Activated CD4-positive, alpha-beta memory T cell treated with anti-CD3 and anti-CD28 coated beads, Interleukin-2, amount 10 ng/mL, durations not matched to agents 7 days and 5 days (primary cell): ENCODE measurements around the gene MOAP1. TPM values are rescaled to one million over a fixed set of nuclear protein-coding genes. Genes with fewer than 3 reads are reported as not detected.
A peak's percentile ranks its signal among the peaks of the same experiment; 100 is the strongest.

Experiments used
- CTCF ChIA-PET: fragments of 350-600 bp; sonication (Branson Sonifier 250); formaldehyde crosslinking; loops from one replicate; lab custom pipeline; 2021; ENCODE audit warnings: antibody characterized with exemption, inconsistent platforms; lab: Charles Lee
- POLR2A ChIA-PET: fragments of 350-600 bp; sonication (Branson Sonifier 250); formaldehyde crosslinking; loops from one replicate; lab custom pipeline; 2021; ENCODE audit warnings: antibody characterized with exemption; lab: Charles Lee
- DNase-seq: peaks from one replicate; pipeline ENCODE4 v3.0.0-alpha.2; 2020
- H3K27ac Mint-ChIP-seq: one replicate; pipeline ENCODE4 v1.8.0; 2021; ENCODE audit warnings: mild to moderate bottlenecking, mixed read lengths
- H3K27me3 Mint-ChIP-seq: one replicate; pipeline ENCODE4 v1.8.0; 2021; ENCODE audit warnings: mixed read lengths
- H3K36me3 Mint-ChIP-seq: one replicate; pipeline ENCODE4 v1.8.0; 2021; ENCODE audit warnings: low read depth, mixed read lengths
- H3K4me1 Mint-ChIP-seq: one replicate; pipeline ENCODE4 v1.8.0; 2021; ENCODE audit warnings: mixed read lengths
- H3K4me3 Mint-ChIP-seq: one replicate; pipeline ENCODE4 v1.8.0; 2021; ENCODE audit warnings: mild to moderate bottlenecking, mixed read lengths
- H3K9me3 Mint-ChIP-seq: one replicate; pipeline ENCODE4 v1.8.0; 2021; ENCODE audit warnings: mixed read lengths
- total RNA-seq, 2 experiments: library from RNA; stranded (reverse); gene quantifications; one replicate each; pipeline ENCODE4 v1.2.3, GENCODE V29; 2021

Gene MOAP1
- total RNA-seq, 2 experiments from 2014 or later = 23.1 to 24.6 TPM

DNA sequence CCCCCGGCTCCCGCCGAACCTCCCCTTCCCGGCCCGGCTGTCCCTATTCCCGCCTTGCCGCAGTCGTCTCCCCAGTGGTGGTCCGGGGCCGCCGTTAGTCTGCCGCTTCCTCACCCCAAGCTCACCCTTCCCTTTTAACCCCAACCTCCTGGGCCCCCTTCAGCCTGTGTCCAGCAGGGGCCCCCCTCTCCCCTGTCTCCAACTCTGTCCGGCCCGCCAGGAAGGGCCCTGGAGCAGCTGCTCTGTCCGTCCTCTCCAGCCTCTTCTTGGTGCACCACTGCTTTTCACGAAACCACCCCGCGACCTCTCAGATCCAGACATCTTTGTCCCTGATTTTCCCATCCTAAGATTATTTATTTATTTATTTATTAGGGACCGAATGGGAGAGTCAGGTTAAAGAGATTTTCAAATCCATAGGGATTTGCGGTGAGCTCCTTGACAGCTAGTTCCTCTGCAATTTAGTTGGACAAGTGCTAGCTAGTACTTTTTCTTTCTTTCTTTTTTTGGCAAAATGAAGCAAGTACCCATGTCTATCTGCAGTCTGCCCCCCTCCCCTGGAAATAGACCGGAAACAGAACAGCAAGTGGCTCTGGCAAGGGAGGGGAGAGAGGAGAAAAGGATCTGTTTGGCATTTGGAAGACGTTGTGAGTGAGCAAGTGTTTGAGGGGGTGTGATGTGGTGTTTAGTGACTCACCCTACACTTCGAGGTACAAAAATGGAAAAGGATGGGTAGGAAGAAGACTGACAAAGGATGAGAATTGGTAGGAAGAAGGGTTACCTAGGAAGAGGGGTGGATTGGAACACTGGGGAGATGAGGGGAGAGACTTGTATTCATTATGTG lies 23.0 kb upstream of the MOAP1 start:
- H3K9me3 Mint-ChIP-seq = no peaks in the 10 kb centered on the region
- POLR2A ChIA-PET = interaction anchor here (0.5 to 5.0 kb wide), 9 partner anchors 9 to 763 kb away, joined by 3 to 136 read pairs (median 6); partner anchors contain the start of genes LYSET and MOAP1
- H3K4me1 Mint-ChIP-seq = peaks cover 48% of the 10 kb centered on the region
- H3K36me3 Mint-ChIP-seq = peaks cover 34% of the 10 kb centered on the region
- H3K27ac Mint-ChIP-seq = peak overlapping the region; percentile 90
- no peaks in the 10 kb centered on the region for H3K27me3 Mint-ChIP-seq
- peak overlapping the region; percentile 78 for H3K4me3 Mint-ChIP-seq
- peak; percentile 32 for DNase-seq
- CTCF ChIA-PET = interaction anchor here (1.2 to 4.6 kb wide), 6 partner anchors 12 to 95 kb away, joined by 3 to 47 read pairs (median 9); partner anchors contain the start of genes LYSET and MOAP1

- ChIA-PET POLR2A (interaction anchor here (0.9 to 5.0 kb wide), 10 partner anchors 10 to 764 kb away, joined by 3 to 136 read pairs (median 6); partner anchors contain the start of genes LYSET and MOAP1), CTCF (interaction anchor here (1.2 to 4.6 kb wide), 7 partner anchors 12 to 94 kb away, joined by 3 to 47 read pairs (median 8); partner anchors contain the start of genes LYSET and MOAP1)
- H3K27ac Mint-ChIP-seq = peak within 1 kb of the TSS; percentile 90
- H3K36me3 Mint-ChIP-seq = peaks cover 29% of the 10 kb centered on the region
- peak within 1 kb of the TSS; percentile 78 for H3K4me3 Mint-ChIP-seq
- peaks cover 49% of the 10 kb centered on the region for H3K4me1 Mint-ChIP-seq
- no peaks in the 10 kb centered on the region for H3K27me3 Mint-ChIP-seq
- H3K9me3 Mint-ChIP-seq = no peaks in the 10 kb centered on the region
- peak; percentile 92 for DNase-seq
Measured at GRCh38 chr14:93206793-93207467, 22.2 kb upstream of the MOAP1 start, which contains the start of the genes GON7 and UBR7. Gene GON7, minus strand, starts transcription at chr14:93207065. Its CDS starts 28 bp downstream, at chr14:93207037. Gene UBR7, plus strand, starts transcription at chr14:93207256. Its CDS starts 36 bp downstream, at chr14:93207292.

DNA sequence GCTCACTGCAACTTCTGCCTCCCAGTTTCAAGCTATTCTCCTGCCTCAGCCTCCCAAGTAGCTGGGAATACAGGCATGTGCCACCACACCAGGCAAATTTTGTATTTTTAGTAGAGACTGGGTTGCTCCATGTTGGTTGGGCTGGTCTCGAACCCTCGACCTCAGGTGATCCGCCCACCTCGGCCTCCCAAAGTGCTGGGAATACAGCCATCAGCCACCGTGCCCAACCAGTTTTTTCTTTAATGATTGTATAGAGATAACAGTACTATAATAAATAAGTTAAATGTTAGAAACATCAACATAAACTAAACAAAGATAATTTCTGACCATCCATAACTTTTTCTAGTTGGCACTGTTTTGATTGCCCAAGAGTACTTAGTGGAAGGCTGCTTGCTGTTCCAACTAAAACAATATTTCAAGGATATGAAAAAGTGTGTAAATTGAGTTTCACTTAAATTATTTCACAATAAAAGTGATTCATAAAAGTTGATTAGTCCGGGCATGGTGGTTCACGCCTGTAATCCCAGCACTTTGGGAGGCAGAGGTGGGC lies 16.5 kb upstream of the MOAP1 start:
- Mint-ChIP-seq H3K4me1 (peaks cover 23% of the 10 kb centered on the region), H3K9me3 (no peaks in the 10 kb centered on the region), H3K27ac (no peak overlapping the region), H3K27me3 (no peaks in the 10 kb centered on the region), H3K4me3 (no peak overlapping the region), H3K36me3 (peaks cover 24% of the 10 kb centered on the region)
- CTCF ChIA-PET = interaction anchor here (1.9 kb wide), 1 partner anchor 88 kb away, joined by 5 read pairs; no protein-coding TSS in a partner anchor
- POLR2A ChIA-PET = no interaction called here
- no peak for DNase-seq

- H3K9me3 Mint-ChIP-seq = no peaks in the 10 kb centered on the region
- peaks cover 20% of the 10 kb centered on the region for H3K4me1 Mint-ChIP-seq
- ChIA-PET CTCF (no interaction called here), POLR2A (no interaction called here)
- no peak overlapping the region for H3K4me3 Mint-ChIP-seq
- no peak overlapping the region for H3K27ac Mint-ChIP-seq
- peaks cover 24% of the 10 kb centered on the region for H3K36me3 Mint-ChIP-seq
- no peak for DNase-seq
- no peaks in the 10 kb centered on the region for H3K27me3 Mint-ChIP-seq
Measured at GRCh38 chr14:93200553-93200952, 15.9 kb upstream of the MOAP1 start.

GRCh38 chr14:93199031-93199430 lies 14.3 kb upstream of the MOAP1 start:
- ChIA-PET POLR2A (no interaction called here), CTCF (interaction anchor here (0.7 to 1.1 kb wide), 3 partner anchors 15 to 573 kb away, joined by 4 to 5 read pairs (median 4); partner anchors contain the start of gene MOAP1)
- Mint-ChIP-seq H3K4me3 (no peak overlapping the region), H3K4me1 (peaks cover 5% of the 10 kb centered on the region), H3K9me3 (no peaks in the 10 kb centered on the region), H3K27me3 (no peaks in the 10 kb centered on the region), H3K36me3 (peaks cover 13% of the 10 kb centered on the region), H3K27ac (no peak overlapping the region)
- no peak for DNase-seq

GRCh38 chr14:93195316-93195999 lies 10.8 kb upstream of the MOAP1 start:
- Mint-ChIP-seq H3K27me3 (no peaks in the 10 kb centered on the region), H3K4me3 (no peak overlapping the region), H3K4me1 (no peaks in the 10 kb centered on the region), H3K36me3 (peaks cover 11% of the 10 kb centered on the region), H3K27ac (no peak overlapping the region), H3K9me3 (no peaks in the 10 kb centered on the region)
- POLR2A ChIA-PET = interaction anchor here (0.8 to 1.7 kb wide), 2 partner anchors 11 to 12 kb away, joined by 3 to 6 read pairs; partner anchors contain the start of genes LYSET, MOAP1 and UBR7
- CTCF ChIA-PET = interaction anchor here (0.9 to 1.2 kb wide), 4 partner anchors 9 to 82 kb away, joined by 3 to 6 read pairs (median 3); no protein-coding TSS in a partner anchor
- DNase-seq = no peak

DNA sequence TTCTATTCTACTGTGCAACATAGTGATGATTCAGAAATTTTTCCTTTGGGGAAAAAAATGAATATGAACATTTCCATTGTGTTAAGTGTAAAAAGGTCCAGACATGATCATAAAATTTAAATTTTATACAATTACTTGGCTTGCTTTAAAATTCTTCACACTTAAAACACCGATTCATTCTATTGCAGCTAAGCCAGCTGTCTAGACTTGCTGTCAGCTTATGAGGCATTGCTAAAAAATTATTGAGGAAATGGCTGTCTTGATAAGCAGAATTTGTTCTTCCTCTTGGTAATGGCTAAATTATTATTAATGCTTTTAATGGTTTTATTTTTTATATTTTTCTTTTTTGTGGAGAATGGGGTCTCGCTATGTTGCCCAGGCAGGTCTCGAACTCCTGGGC lies 2.3 kb upstream of the MOAP1 start:
- H3K27me3 Mint-ChIP-seq = no peaks in the 10 kb centered on the region
- DNase-seq = no peak
- ChIA-PET CTCF (interaction anchor here (1.3 to 1.5 kb wide), 3 partner anchors 11 to 32 kb away, joined by 3 to 7 read pairs (median 4); partner anchors contain the start of gene GON7), POLR2A (interaction anchor here (8.4 kb wide), 1 partner anchor 19 kb away, joined by 136 read pairs; the partner anchor contains the start of genes GON7 and UBR7)
- no peak overlapping the region for H3K4me3 Mint-ChIP-seq
- no peaks in the 10 kb centered on the region for H3K9me3 Mint-ChIP-seq
- H3K27ac Mint-ChIP-seq = no peak overlapping the region
- H3K36me3 Mint-ChIP-seq = peaks cover 20% of the 10 kb centered on the region
- H3K4me1 Mint-ChIP-seq = peaks cover 33% of the 10 kb centered on the region

GRCh38 chr14:93186466-93186865 lies 1.8 kb upstream of the MOAP1 start:
- peaks cover 24% of the 10 kb centered on the region for H3K36me3 Mint-ChIP-seq
- no peaks in the 10 kb centered on the region for H3K27me3 Mint-ChIP-seq
- H3K9me3 Mint-ChIP-seq = no peaks in the 10 kb centered on the region
- H3K4me1 Mint-ChIP-seq = peaks cover 36% of the 10 kb centered on the region
- DNase-seq = no peak
- H3K4me3 Mint-ChIP-seq = peak overlapping the region; percentile 48
- ChIA-PET CTCF (interaction anchor here (1.3 to 1.5 kb wide), 3 partner anchors 11 to 33 kb away, joined by 3 to 7 read pairs (median 4); partner anchors contain the start of gene GON7), POLR2A (interaction anchor here (8.4 kb wide), 1 partner anchor 19 kb away, joined by 136 read pairs; the partner anchor contains the start of genes GON7 and UBR7)
- H3K27ac Mint-ChIP-seq = no peak overlapping the region

- H3K27me3 Mint-ChIP-seq = no peaks in the 10 kb centered on the region
- ChIA-PET POLR2A (interaction anchor here (0.7 to 8.4 kb wide), 16 partner anchors 9 to 896 kb away, joined by 3 to 136 read pairs (median 4); partner anchors contain the start of genes DDX24, GOLGA5, GON7 and IFI27L1), CTCF (interaction anchor here (0.5 to 4.1 kb wide), 9 partner anchors 9 to 150 kb away, joined by 3 to 47 read pairs (median 4); partner anchors contain the start of genes GON7, ITPK1 and UBR7)
- peaks cover 36% of the 10 kb centered on the region for H3K4me1 Mint-ChIP-seq
- peaks cover 25% of the 10 kb centered on the region for H3K36me3 Mint-ChIP-seq
- peak overlapping the region; percentile 80 for H3K27ac Mint-ChIP-seq
- H3K4me3 Mint-ChIP-seq = peak overlapping the region; percentile 94
- DNase-seq = no peak
- H3K9me3 Mint-ChIP-seq = no peaks in the 10 kb centered on the region
Measured at GRCh38 chr14:93185349-93185720, 638 bp upstream of the MOAP1 start.

- Mint-ChIP-seq H3K27ac (peak overlapping the region; percentile 78), H3K27me3 (no peaks in the 10 kb centered on the region), H3K36me3 (peaks cover 25% of the 10 kb centered on the region), H3K4me1 (peaks cover 36% of the 10 kb centered on the region), H3K4me3 (peak overlapping the region; percentile 88), H3K9me3 (no peaks in the 10 kb centered on the region)
- ChIA-PET POLR2A (interaction anchor here (0.7 to 8.4 kb wide), 10 partner anchors 9 to 897 kb away, joined by 3 to 136 read pairs (median 4); partner anchors contain the start of genes DDX24, GON7, IFI27L1 and ITPK1), CTCF (interaction anchor here (0.6 to 4.1 kb wide), 8 partner anchors 9 to 151 kb away, joined by 3 to 47 read pairs (median 5); partner anchors contain the start of genes GON7, ITPK1 and UBR7)
- no peak for DNase-seq
Measured at GRCh38 chr14:93183596-93184317, 940 bp downstream of the MOAP1 start.
